ENCODE measurements around the gene NXPH3. TPM values are rescaled to one million over a fixed set of nuclear protein-coding genes. Genes with fewer than 3 reads are reported as not detected.

The NXPH3 gene
- total RNA-seq (2021): not detected in 2 replicates
- not detected for Bru-seq, nascent RNA
- BruChase-seq, experiment 1, labeled RNA remaining after a 2-hour chase: percentile 12 among the genes with signal in this experiment
- not detected for BruChase-seq, experiment 2, labeled RNA remaining after a 6-hour chase
- long read RNA-seq: 0 reads

- H3K27ac ChIP-seq: no peak within 1 kb of the TSS
- peak within 1 kb of the TSS; percentile 52; the same call in 1 of the 2 replicates for H2AFZ ChIP-seq
These were observed at the start of gene NXPH3 for GRCh38 chr17:49575679-49576087. Gene NXPH3 (plus strand): TSS chr17:49575871. CDS start chr17:49576220, 349 bp downstream.

GRCh38 chr17:49527927-49528651, 47.6 kb upstream of the NXPH3 start:
- no peak overlapping the region for H3K4me2 ChIP-seq
- H3K79me2 ChIP-seq (ENCODE audit: low read depth): no peaks in the 10 kb centered on the region
- H3K27ac ChIP-seq: no peak overlapping the region
- no peaks in the 10 kb centered on the region for H4K20me1 ChIP-seq (ENCODE audit: insufficient read depth)
- no peak overlapping the region for H3K4me3 ChIP-seq
- ChIA-PET CTCF (no interaction called here), POLR2A (ENCODE audit: unreplicated experiment) (no interaction called here)
- H3K9me3 ChIP-seq (ENCODE audit: insufficient read depth, low read depth): no peaks in the 10 kb centered on the region
- H3K4me1 ChIP-seq (replicated peaks; ENCODE audit: insufficient read depth): no peaks in the 10 kb centered on the region
- no peaks in the 10 kb centered on the region for H3K36me3 ChIP-seq (ENCODE audit: low read depth)
- intact Hi-C loops (cut with micrococcal nuclease; ENCODE audit: unreplicated experiment): no loop called here
- no peak for DNase-seq
- no peak for TF ChIP-seq EZH2 (IDR thresholded peaks at IDR 0.05; ENCODE audit: low read depth)
- TF ChIP-seq CTCF (conservative IDR thresholded peaks at IDR 0.05): no peak
- peaks cover 33% of the 10 kb centered on the region for H3K27me3 ChIP-seq (ENCODE audit: insufficient read depth, low read depth)
- no peaks in the 10 kb centered on the region for H3K9me2 ChIP-seq (ENCODE audit: insufficient read depth)
- no peak overlapping the region for H2AFZ ChIP-seq
- no TSS peak for BruUV-seq (replicated peaks)
- H3F3A ChIP-seq (ENCODE audit: insufficient read depth, low read depth): no peaks in the 10 kb centered on the region

More at GRCh38 chr17:49575679-49576087, at the start of gene NXPH3:
- peak in 1 of 2 experiments; percentile 81 for DNase-seq
- Histone ChIP-seq H3K79me2 (ENCODE audit: low read depth) (no peaks in the 10 kb centered on the region), H3F3A (ENCODE audit: insufficient read depth, low read depth) (peaks cover 21% of the 10 kb centered on the region; the same call in 1 of the 2 replicates), H3K4me3 (peak within 1 kb of the TSS; percentile 51), H3K27me3 (ENCODE audit: insufficient read depth, low read depth) (peaks cover 81% of the 10 kb centered on the region), H3K9me2 (ENCODE audit: insufficient read depth) (no peaks in the 10 kb centered on the region), H3K4me1 (replicated peaks; ENCODE audit: insufficient read depth) (peaks cover 7% of the 10 kb centered on the region; the same call in 1 of the 2 replicates), H3K9me3 (ENCODE audit: insufficient read depth, low read depth) (no peaks in the 10 kb centered on the region), H3K36me3 (ENCODE audit: low read depth) (no peaks in the 10 kb centered on the region), H4K20me1 (ENCODE audit: insufficient read depth) (no peaks in the 10 kb centered on the region), H3K4me2 (peak within 1 kb of the TSS; percentile 75)
- TF ChIP-seq CTCF (conservative IDR thresholded peaks at IDR 0.05) (peak; percentile 45; the same call in 1 of the 2 replicates), EZH2 (IDR thresholded peaks at IDR 0.05; ENCODE audit: low read depth) (no peak)
- no TSS peak for BruUV-seq (replicated peaks)
- POLR2A ChIA-PET (ENCODE audit: unreplicated experiment): no interaction called here
- intact Hi-C loops (cut with micrococcal nuclease; ENCODE audit: unreplicated experiment): loop anchor here (10.0 kb wide), 2 partner anchors 209 to 509 kb away; partner anchors contain the start of gene KAT7
- CTCF ChIA-PET: interaction anchor here (0.7 to 1.4 kb wide), 3 partner anchors 10 to 133 kb away, joined by 4 to 8 read pairs (median 6); no protein-coding TSS in a partner anchor

GRCh38 chr17:49528966-49529365, 46.7 kb upstream of the NXPH3 start:
- H3F3A ChIP-seq (ENCODE audit: insufficient read depth, low read depth): no peaks in the 10 kb centered on the region
- POLR2A ChIA-PET (ENCODE audit: unreplicated experiment): no interaction called here
- DNase-seq: no peak
- no peak for TF ChIP-seq EZH2 (IDR thresholded peaks at IDR 0.05; ENCODE audit: low read depth)
- no peak for TF ChIP-seq CTCF (conservative IDR thresholded peaks at IDR 0.05)
- no peaks in the 10 kb centered on the region for H3K4me1 ChIP-seq (replicated peaks; ENCODE audit: insufficient read depth)
- peaks cover 42% of the 10 kb centered on the region for H3K27me3 ChIP-seq (ENCODE audit: insufficient read depth, low read depth)
- no peaks in the 10 kb centered on the region for H3K9me3 ChIP-seq (ENCODE audit: insufficient read depth, low read depth)
- H3K27ac ChIP-seq: no peak overlapping the region
- CTCF ChIA-PET: interaction anchor here (0.6 kb wide), 1 partner anchor 60 kb away, joined by 5 read pairs; no protein-coding TSS in a partner anchor
- no peaks in the 10 kb centered on the region for H3K79me2 ChIP-seq (ENCODE audit: low read depth)
- H4K20me1 ChIP-seq (ENCODE audit: insufficient read depth): no peaks in the 10 kb centered on the region
- no peaks in the 10 kb centered on the region for H3K36me3 ChIP-seq (ENCODE audit: low read depth)
- no peak overlapping the region for H3K4me2 ChIP-seq
- H3K9me2 ChIP-seq (ENCODE audit: insufficient read depth): no peaks in the 10 kb centered on the region
- intact Hi-C loops (cut with micrococcal nuclease; ENCODE audit: unreplicated experiment): no loop called here
- no TSS peak for BruUV-seq (replicated peaks)
- H2AFZ ChIP-seq: no peak overlapping the region
- no peak overlapping the region for H3K4me3 ChIP-seq
